Ishikawa (cell line): ENCODE data around the gene SERPINA10.

ENCODE experiments used
- CEBPB ChIP-seq: IDR thresholded peaks from 2 replicates; pipeline ENCODE4 v1.6.1; 2012
- CREB1 ChIP-seq: IDR thresholded peaks from 2 replicates; pipeline ENCODE4 v1.6.1; 2012; ENCODE audit warnings: low read depth
- EGR1 ChIP-seq: IDR thresholded peaks from 2 replicates; pipeline ENCODE4 v1.6.1; 2012
- EP300 ChIP-seq: IDR thresholded peaks from 2 replicates; pipeline ENCODE4 v1.6.1; 2012; ENCODE audit warnings: borderline replicate concordance
- FOXM1 ChIP-seq: IDR thresholded peaks from 2 replicates; pipeline ENCODE4 v1.6.1; 2012; ENCODE audit warnings: low read depth, borderline replicate concordance
- MAX ChIP-seq: IDR thresholded peaks from 2 replicates; pipeline ENCODE4 v1.6.1; 2012
- NFIC ChIP-seq: IDR thresholded peaks from 2 replicates; pipeline ENCODE4 v1.6.1; 2012
- RAD21 ChIP-seq: IDR thresholded peaks from 2 replicates; pipeline ENCODE4 v1.6.1; 2012; ENCODE audit warnings: low read depth
- REST ChIP-seq: IDR thresholded peaks from 2 replicates; pipeline ENCODE4 v1.6.1; 2012; ENCODE audit warnings: low read depth, mild to moderate bottlenecking
- TAF1 ChIP-seq: IDR thresholded peaks from 2 replicates; pipeline ENCODE4 v1.6.1; 2012; ENCODE audit warnings: low read depth, mild to moderate bottlenecking
- TCF12 ChIP-seq: IDR thresholded peaks from 2 replicates; pipeline ENCODE4 v1.6.1; 2012; ENCODE audit warnings: low read depth
- TEAD4 ChIP-seq: IDR thresholded peaks from 2 replicates; pipeline ENCODE4 v1.6.1; 2012
- USF1 ChIP-seq: IDR thresholded peaks from 2 replicates; pipeline ENCODE4 v1.6.1; 2012
- YY1 ChIP-seq: IDR thresholded peaks from 2 replicates; pipeline ENCODE4 v1.6.1; 2012; ENCODE audit warnings: low read depth
- ZBTB7A ChIP-seq: IDR thresholded peaks from 2 replicates; pipeline ENCODE4 v1.6.1; 2012; ENCODE audit warnings: low read depth

SERPINA10 gene

GRCh38 chr14:94303111-94303510 lies 10.0 kb upstream of the SERPINA10 start:
- TF ChIP-seq EP300: no peak
- TF ChIP-seq ZBTB7A: no peak
- TF ChIP-seq TAF1: no peak
- TF ChIP-seq YY1: no peak
- no peak for TF ChIP-seq FOXM1
- TF ChIP-seq TCF12: no peak
- TF ChIP-seq MAX: no peak
- TF ChIP-seq USF1: no peak
- no peak for TF ChIP-seq REST
- no peak for TF ChIP-seq EGR1
- TF ChIP-seq NFIC: no peak
- no peak for TF ChIP-seq CREB1
- no peak for TF ChIP-seq RAD21
- no peak for TF ChIP-seq CEBPB
- TF ChIP-seq TEAD4: no peak

- TF ChIP-seq CEBPB: no peak
- TF ChIP-seq NFIC: no peak
These were observed 5.1 kb upstream of the SERPINA10 start for GRCh38 chr14:94298130-94298529.

GRCh38 chr14:94295360-94296180 lies 2.5 kb upstream of the SERPINA10 start:
- TF ChIP-seq MAX (no peak), EGR1 (no peak), USF1 (no peak), FOXM1 (no peak), YY1 (no peak), REST (no peak), NFIC (no peak), CEBPB (no peak), TCF12 (no peak), TAF1 (no peak), EP300 (no peak), CREB1 (no peak), TEAD4 (no peak), ZBTB7A (no peak), RAD21 (no peak)

- TF ChIP-seq EGR1: no peak
- no peak for TF ChIP-seq TAF1
- TF ChIP-seq EP300: no peak
- no peak for TF ChIP-seq RAD21
These were observed 483 bp upstream of the SERPINA10 start for GRCh38 chr14:94293578-94293924.

GRCh38 chr14:94292526-94292871 lies 569 bp downstream of the SERPINA10 start:
- TF ChIP-seq USF1 (no peak), TAF1 (no peak), RAD21 (no peak), TCF12 (no peak), CREB1 (no peak), CEBPB (no peak), EGR1 (no peak), FOXM1 (no peak), EP300 (no peak), NFIC (no peak), TEAD4 (no peak), ZBTB7A (no peak), YY1 (no peak), REST (no peak), MAX (no peak)
